Adrenal gland (tissue), 5 donors: ENCODE results near the gene TMEM184A.

ENCODE experiments used
- POLR2A ChIP-seq, 2 donors: fragments of 450-650 bp; IDR thresholded peaks; one replicate each; pipeline ENCODE4 v1.6.1; 2017; ENCODE audit warnings: antibody characterized with exemption in 2 of 2, mild to moderate bottlenecking in 2 of 2, moderate library complexity in 1 of 2
- TF ChIP-seq, protein P1 (sequence below), 6 experiments: fragments of 450-650 bp in 4 of 6; fragments of 200-600 bp in 2 of 6; sonication (generic) in 1 of 6; IDR thresholded peaks; 1 replicate in 5 of 6; 2 replicates in 1 of 6; pipeline versions ENCODE4 v1.5.1 to v1.8.0; 2016 to 2021; ENCODE audit warnings: antibody characterized with exemption in 6 of 6, mild to moderate bottlenecking in 2 of 6, moderate library complexity in 1 of 6
- donor health status: DM: no; HTN: no; CAD: no.

DNA sequence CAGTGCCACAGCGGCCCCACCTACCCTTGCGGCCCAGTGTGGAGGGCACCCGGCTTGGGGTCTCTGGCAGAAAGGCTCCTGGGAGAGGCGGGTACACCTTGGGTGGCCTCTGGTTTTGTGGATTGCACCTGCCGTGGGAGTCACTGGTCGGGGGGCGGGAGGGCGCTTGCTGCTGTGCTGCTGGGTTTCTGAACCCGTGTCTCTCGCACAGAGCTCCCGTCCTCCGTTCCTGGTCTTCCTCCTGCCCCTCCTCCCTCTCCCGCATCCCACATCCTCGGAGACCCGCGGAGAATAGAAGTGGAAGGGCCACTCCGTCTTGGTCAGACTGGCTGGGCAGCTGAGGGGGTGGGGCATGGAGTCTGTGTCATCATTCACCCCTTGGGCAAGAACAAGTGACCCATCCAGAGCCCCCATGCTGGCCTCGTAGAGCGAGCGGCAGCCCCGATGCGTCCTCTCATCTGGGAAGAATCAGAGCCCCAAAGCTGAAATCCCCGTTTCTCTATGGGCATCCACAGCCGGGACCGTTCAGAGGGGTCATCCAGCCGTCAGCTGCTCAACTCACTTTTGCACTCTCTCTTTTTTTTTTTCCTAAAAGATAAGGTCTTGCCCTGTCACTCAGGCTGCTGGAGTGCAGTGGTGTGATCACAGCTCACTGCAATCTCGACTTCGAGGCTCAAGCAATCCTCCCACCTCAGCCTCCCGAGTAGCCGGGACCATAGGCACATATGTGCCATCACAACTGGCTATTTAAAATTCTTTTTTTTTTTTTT, 21.5 kb downstream of the TMEM184A start:
- no peak for TF ChIP-seq POLR2A (IDR thresholded peaks at IDR 0.05)
- TF ChIP-seq, protein P1, sequence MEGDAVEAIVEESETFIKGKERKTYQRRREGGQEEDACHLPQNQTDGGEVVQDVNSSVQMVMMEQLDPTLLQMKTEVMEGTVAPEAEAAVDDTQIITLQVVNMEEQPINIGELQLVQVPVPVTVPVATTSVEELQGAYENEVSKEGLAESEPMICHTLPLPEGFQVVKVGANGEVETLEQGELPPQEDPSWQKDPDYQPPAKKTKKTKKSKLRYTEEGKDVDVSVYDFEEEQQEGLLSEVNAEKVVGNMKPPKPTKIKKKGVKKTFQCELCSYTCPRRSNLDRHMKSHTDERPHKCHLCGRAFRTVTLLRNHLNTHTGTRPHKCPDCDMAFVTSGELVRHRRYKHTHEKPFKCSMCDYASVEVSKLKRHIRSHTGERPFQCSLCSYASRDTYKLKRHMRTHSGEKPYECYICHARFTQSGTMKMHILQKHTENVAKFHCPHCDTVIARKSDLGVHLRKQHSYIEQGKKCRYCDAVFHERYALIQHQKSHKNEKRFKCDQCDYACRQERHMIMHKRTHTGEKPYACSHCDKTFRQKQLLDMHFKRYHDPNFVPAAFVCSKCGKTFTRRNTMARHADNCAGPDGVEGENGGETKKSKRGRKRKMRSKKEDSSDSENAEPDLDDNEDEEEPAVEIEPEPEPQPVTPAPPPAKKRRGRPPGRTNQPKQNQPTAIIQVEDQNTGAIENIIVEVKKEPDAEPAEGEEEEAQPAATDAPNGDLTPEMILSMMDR (IDR thresholded peaks at IDR 0.05) = no peak
